Measurements from ENCODE around the gene CTDSPL2.

Gene CTDSPL2

DNA sequence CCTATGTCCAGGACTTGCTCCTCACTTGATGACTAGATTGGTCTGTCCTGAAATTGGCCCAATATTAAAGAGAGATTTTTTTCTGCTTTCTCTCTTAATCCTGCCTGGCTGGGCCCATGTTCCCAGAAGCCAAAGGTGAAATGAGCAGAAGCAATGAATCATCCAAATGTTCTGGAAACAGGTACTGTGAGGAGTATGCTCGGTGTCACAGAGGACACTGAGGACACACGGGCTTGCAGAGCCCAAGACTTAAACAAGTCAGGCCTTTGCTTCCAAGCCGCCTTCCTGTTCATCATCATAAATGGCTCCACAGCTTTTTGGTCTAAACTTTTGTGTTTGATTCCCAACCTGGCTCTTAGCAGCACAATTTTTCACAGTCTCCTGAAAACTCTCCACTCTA, 140.9 kb downstream of the CTDSPL2 start:
- no peaks in the 10 kb centered on the region for H3K27me3 ChIP-seq (ENCODE audit: control insufficient read depth, insufficient read depth, low read length)
- no peaks in the 10 kb centered on the region for H3K4me1 ChIP-seq (ENCODE audit: control insufficient read depth, insufficient read depth, low read length)
- no peak overlapping the region for H3K4me3 ChIP-seq (ENCODE audit: low read depth, low read length)
- H3K27ac ChIP-seq (ENCODE audit: low read depth, low read length), result no peak overlapping the region
- peaks cover 67% of the 10 kb centered on the region for H3K36me3 ChIP-seq (ENCODE audit: control insufficient read depth, insufficient read depth, low read length)
- H3K9ac ChIP-seq (ENCODE audit: low read depth, low read length), result no peak overlapping the region
- peaks cover 16% of the 10 kb centered on the region for H3K9me3 ChIP-seq (ENCODE audit: control insufficient read depth, insufficient read depth, low read length)

GRCh38 chr15:44569316-44569715, 141.9 kb downstream of the CTDSPL2 start:
- H3K4me1 ChIP-seq (ENCODE audit: control insufficient read depth, insufficient read depth, low read length), result no peaks in the 10 kb centered on the region
- peaks cover 13% of the 10 kb centered on the region for H3K9me3 ChIP-seq (ENCODE audit: control insufficient read depth, insufficient read depth, low read length)
- H3K27me3 ChIP-seq (ENCODE audit: control insufficient read depth, insufficient read depth, low read length), result no peaks in the 10 kb centered on the region
- H3K9ac ChIP-seq (ENCODE audit: low read depth, low read length), result no peak overlapping the region
- H3K4me3 ChIP-seq (ENCODE audit: low read depth, low read length), result no peak overlapping the region
- H3K27ac ChIP-seq (ENCODE audit: low read depth, low read length), result no peak overlapping the region
- peaks cover 62% of the 10 kb centered on the region for H3K36me3 ChIP-seq (ENCODE audit: control insufficient read depth, insufficient read depth, low read length)

GRCh38 chr15:44570361-44570760, 142.9 kb downstream of the CTDSPL2 start:
- Histone ChIP-seq H3K4me3 (ENCODE audit: low read depth, low read length) (no peak overlapping the region), H3K27me3 (ENCODE audit: control insufficient read depth, insufficient read depth, low read length) (no peaks in the 10 kb centered on the region), H3K4me1 (ENCODE audit: control insufficient read depth, insufficient read depth, low read length) (no peaks in the 10 kb centered on the region), H3K9ac (ENCODE audit: low read depth, low read length) (no peak overlapping the region), H3K9me3 (ENCODE audit: control insufficient read depth, insufficient read depth, low read length) (peaks cover 3% of the 10 kb centered on the region; the same call in 1 of the 2 replicates), H3K36me3 (ENCODE audit: control insufficient read depth, insufficient read depth, low read length) (peaks cover 52% of the 10 kb centered on the region), H3K27ac (ENCODE audit: low read depth, low read length) (no peak overlapping the region)

GRCh38 chr15:44573386-44573785, 146.0 kb downstream of the CTDSPL2 start:
- H3K4me1 ChIP-seq (ENCODE audit: control insufficient read depth, insufficient read depth, low read length), result no peaks in the 10 kb centered on the region
- H3K27ac ChIP-seq (ENCODE audit: low read depth, low read length), result no peak overlapping the region
- no peak overlapping the region for H3K9ac ChIP-seq (ENCODE audit: low read depth, low read length)
- no peaks in the 10 kb centered on the region for H3K27me3 ChIP-seq (ENCODE audit: control insufficient read depth, insufficient read depth, low read length)
- H3K36me3 ChIP-seq (ENCODE audit: control insufficient read depth, insufficient read depth, low read length), result peaks cover 26% of the 10 kb centered on the region
- H3K4me3 ChIP-seq (ENCODE audit: low read depth, low read length), result no peak overlapping the region
- no peaks in the 10 kb centered on the region for H3K9me3 ChIP-seq (ENCODE audit: control insufficient read depth, insufficient read depth, low read length)

- H3K27ac ChIP-seq (ENCODE audit: low read depth, low read length), result no peak overlapping the region
- H3K4me1 ChIP-seq (ENCODE audit: control insufficient read depth, insufficient read depth, low read length), result no peaks in the 10 kb centered on the region
- H3K36me3 ChIP-seq (ENCODE audit: control insufficient read depth, insufficient read depth, low read length), result peaks cover 24% of the 10 kb centered on the region
- no peaks in the 10 kb centered on the region for H3K27me3 ChIP-seq (ENCODE audit: control insufficient read depth, insufficient read depth, low read length)
- no peak overlapping the region for H3K4me3 ChIP-seq (ENCODE audit: low read depth, low read length)
- no peaks in the 10 kb centered on the region for H3K9me3 ChIP-seq (ENCODE audit: control insufficient read depth, insufficient read depth, low read length)
- H3K9ac ChIP-seq (ENCODE audit: low read depth, low read length), result no peak overlapping the region
Observed at GRCh38 chr15:44574734-44575133, 147.3 kb downstream of the CTDSPL2 start.

Data from HUES48 (cell line).